ENCODE data around the gene MCRIP2. TPM values are rescaled to one million over a fixed set of nuclear protein-coding genes. Genes with fewer than 3 reads are reported as not detected.
A peak's percentile ranks its signal among the peaks of the same experiment; 100 is the strongest.

MCRIP2 gene
- total and polyA plus RNA-seq, 11 donors: 52.3 to 321 (median 97.0) TPM

DNA sequence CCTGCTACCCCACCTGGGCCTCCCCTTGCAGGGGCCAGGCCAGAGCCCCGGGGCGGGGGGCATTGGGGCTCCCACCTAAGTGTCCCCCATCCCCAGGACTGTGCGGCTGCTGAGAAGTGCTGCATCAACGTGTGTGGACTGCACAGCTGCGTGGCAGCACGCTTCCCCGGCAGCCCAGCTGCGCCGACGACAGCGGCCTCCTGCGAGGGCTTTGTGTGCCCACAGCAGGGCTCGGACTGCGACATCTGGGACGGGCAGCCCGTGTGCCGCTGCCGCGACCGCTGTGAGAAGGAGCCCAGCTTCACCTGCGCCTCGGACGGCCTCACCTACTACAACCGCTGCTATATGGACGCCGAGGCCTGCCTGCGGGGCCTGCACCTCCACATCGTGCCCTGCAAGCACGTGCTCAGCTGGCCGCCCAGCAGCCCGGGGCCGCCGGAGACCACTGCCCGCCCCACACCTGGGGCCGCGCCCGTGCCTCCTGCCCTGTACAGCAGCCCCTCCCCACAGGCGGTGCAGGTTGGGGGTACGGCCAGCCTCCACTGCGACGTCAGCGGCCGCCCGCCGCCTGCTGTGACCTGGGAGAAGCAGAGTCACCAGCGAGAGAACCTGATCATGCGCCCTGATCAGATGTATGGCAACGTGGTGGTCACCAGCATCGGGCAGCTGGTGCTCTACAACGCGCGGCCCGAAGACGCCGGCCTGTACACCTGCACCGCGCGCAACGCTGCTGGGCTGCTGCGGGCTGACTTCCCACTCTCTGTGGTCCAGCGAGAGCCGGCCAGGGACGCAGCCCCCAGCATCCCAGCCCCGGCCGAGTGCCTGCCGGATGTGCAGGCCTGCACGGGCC, 8.9 kb upstream of the MCRIP2 start:
- Histone ChIP-seq H3K36me3 (peaks cover 0 to 30% (median 5%) of the 10 kb centered on the region in 9 donors), H3K4me1 (peaks cover 3 to 47% (median 33%) of the 10 kb centered on the region in 12 donors), H3K9me3 (no peaks in the 10 kb centered on the region), H3K27ac (no peak overlapping the region), H3K4me3 (no peak overlapping the region), H3K27me3 (no peaks in the 10 kb centered on the region)
- WGBS, 4 donors: 94 to 96% (median 95%) methylated on average over 20 to 67 of the region's 67 CpGs
- intact Hi-C loops (cut with DNase I): loop anchor here in 1 of 10 donors (5.0 kb wide), 1 partner anchor 35 kb away; no protein-coding TSS in a partner anchor
- DNase-seq: peak in 1 of 5 donors; percentile 18
- no peak for TF ChIP-seq POLR2A (IDR thresholded peaks at IDR 0.05)
- TF ChIP-seq, protein P1, sequence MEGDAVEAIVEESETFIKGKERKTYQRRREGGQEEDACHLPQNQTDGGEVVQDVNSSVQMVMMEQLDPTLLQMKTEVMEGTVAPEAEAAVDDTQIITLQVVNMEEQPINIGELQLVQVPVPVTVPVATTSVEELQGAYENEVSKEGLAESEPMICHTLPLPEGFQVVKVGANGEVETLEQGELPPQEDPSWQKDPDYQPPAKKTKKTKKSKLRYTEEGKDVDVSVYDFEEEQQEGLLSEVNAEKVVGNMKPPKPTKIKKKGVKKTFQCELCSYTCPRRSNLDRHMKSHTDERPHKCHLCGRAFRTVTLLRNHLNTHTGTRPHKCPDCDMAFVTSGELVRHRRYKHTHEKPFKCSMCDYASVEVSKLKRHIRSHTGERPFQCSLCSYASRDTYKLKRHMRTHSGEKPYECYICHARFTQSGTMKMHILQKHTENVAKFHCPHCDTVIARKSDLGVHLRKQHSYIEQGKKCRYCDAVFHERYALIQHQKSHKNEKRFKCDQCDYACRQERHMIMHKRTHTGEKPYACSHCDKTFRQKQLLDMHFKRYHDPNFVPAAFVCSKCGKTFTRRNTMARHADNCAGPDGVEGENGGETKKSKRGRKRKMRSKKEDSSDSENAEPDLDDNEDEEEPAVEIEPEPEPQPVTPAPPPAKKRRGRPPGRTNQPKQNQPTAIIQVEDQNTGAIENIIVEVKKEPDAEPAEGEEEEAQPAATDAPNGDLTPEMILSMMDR (IDR thresholded peaks at IDR 0.05): no peak
- ATAC-seq: no peak

DNA sequence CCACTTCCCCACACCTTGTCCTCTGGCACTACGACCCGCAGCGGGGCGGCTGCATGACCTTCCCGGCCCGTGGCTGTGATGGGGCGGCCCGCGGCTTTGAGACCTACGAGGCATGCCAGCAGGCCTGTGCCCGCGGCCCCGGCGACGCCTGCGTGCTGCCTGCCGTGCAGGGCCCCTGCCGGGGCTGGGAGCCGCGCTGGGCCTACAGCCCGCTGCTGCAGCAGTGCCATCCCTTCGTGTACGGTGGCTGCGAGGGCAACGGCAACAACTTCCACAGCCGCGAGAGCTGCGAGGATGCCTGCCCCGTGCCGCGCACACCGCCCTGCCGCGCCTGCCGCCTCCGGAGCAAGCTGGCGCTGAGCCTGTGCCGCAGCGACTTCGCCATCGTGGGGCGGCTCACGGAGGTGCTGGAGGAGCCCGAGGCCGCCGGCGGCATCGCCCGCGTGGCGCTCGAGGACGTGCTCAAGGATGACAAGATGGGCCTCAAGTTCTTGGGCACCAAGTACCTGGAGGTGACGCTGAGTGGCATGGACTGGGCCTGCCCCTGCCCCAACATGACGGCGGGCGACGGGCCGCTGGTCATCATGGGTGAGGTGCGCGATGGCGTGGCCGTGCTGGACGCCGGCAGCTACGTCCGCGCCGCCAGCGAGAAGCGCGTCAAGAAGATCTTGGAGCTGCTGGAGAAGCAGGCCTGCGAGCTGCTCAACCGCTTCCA, 8.1 kb upstream of the MCRIP2 start:
- DNase-seq: peak in 2 of 5 donors; percentile 18 to 61
- intact Hi-C loops (cut with DNase I): loop anchor here in 1 of 10 donors (5.0 kb wide), 1 partner anchor 36 kb away; no protein-coding TSS in a partner anchor
- WGBS, 4 donors: 97 to 98% (median 97%) methylated on average over 68 to 74 of the region's 74 CpGs

DNA sequence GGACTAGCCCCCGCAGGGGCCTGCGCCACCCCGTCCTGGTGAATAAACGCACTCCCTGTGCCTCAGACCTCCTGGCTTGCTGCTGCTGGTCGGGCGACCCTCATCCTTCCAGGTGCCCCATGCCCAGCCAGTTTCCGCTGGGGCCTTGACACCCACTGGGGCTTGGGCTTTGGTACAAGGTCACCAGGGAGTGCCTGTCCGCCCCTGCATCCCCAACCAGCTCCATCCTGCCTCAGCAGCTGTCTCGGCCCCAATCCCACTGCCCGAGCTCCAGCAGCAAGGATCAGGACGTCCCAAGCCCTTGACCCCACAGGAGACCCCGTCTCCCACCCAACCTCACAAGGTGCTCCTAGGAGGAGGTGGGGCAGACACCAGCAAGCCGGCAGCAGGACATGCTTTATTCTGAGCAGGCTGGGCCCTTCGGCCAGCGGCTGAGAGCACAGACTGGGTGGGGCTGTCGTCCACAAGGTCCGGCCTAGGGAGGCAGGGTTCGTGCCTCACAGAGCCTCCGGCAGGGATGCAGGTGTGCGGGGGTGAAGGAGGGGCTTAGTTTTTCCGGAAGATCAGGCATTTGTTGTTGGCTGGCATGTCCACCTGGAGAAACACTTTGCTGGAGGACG, 7.5 kb upstream of the MCRIP2 start:
- ATAC-seq (no peak), DNase-seq (no peak)
- TF ChIP-seq, protein P1 (IDR thresholded peaks at IDR 0.05): no peak
- no peak for TF ChIP-seq POLR2A (IDR thresholded peaks at IDR 0.05)
- 92 to 96% (median 94%) methylated on average over 4 to 22 of the region's 22 CpGs for WGBS, 4 donors
- Histone ChIP-seq H3K27ac (no peak overlapping the region), H3K9me3 (no peaks in the 10 kb centered on the region), H3K36me3 (peaks cover 0 to 16% (median 0%) of the 10 kb centered on the region in 9 donors), H3K4me3 (no peak overlapping the region), H3K27me3 (no peaks in the 10 kb centered on the region), H3K4me1 (peaks cover 3 to 51% (median 39%) of the 10 kb centered on the region in 12 donors)
- intact Hi-C loops (cut with DNase I): loop anchor here in 1 of 10 donors (5.0 kb wide), 1 partner anchor 37 kb away; no protein-coding TSS in a partner anchor

More for the DNA sequence above, 8.1 kb upstream of the MCRIP2 start:
- TF ChIP-seq POLR2A (IDR thresholded peaks at IDR 0.05): no peak
- TF ChIP-seq, protein P1 (IDR thresholded peaks at IDR 0.05): no peak
- ATAC-seq: no peak
- H3K9me3 ChIP-seq: no peaks in the 10 kb centered on the region
- H3K4me1 ChIP-seq: peaks cover 3 to 53% (median 38%) of the 10 kb centered on the region in 12 donors
- no peak overlapping the region for H3K4me3 ChIP-seq
- H3K36me3 ChIP-seq: peaks cover 0 to 22% (median 0%) of the 10 kb centered on the region in 9 donors
- no peaks in the 10 kb centered on the region for H3K27me3 ChIP-seq
- no peak overlapping the region for H3K27ac ChIP-seq
